Measurements from ENCODE around the gene PDGFC.

The PDGFC gene

GRCh38 chr4:156957556-156957955 lies 14.0 kb downstream of the PDGFC start:
- no peaks in the 10 kb centered on the region for H4K20me1 ChIP-seq (ENCODE audit: insufficient read depth, low read length)
- no peaks in the 10 kb centered on the region for H3K9me3 ChIP-seq (ENCODE audit: low read length)
- no peaks in the 10 kb centered on the region for H3K4me1 ChIP-seq (ENCODE audit: insufficient read depth, low read length, severe bottlenecking)
- H3K4me3 ChIP-seq (ENCODE audit: low read depth, low read length, poor library complexity, severe bottlenecking) = no peak overlapping the region
- no peaks in the 10 kb centered on the region for H3K27me3 ChIP-seq (ENCODE audit: insufficient read depth, low read length)
- no peaks in the 10 kb centered on the region for H3K36me3 ChIP-seq (ENCODE audit: insufficient read depth, low read length)
- no peak overlapping the region for H3K4me2 ChIP-seq (ENCODE audit: low read length)
- no peaks in the 10 kb centered on the region for H3K9me2 ChIP-seq (ENCODE audit: low read depth, low read length)
- no peak overlapping the region for H3K9ac ChIP-seq (ENCODE audit: low read length)
- no peak for TF ChIP-seq EZH2 (IDR thresholded peaks at IDR 0.05; ENCODE audit: borderline replicate concordance, low read length)
- TF ChIP-seq, protein P1, sequence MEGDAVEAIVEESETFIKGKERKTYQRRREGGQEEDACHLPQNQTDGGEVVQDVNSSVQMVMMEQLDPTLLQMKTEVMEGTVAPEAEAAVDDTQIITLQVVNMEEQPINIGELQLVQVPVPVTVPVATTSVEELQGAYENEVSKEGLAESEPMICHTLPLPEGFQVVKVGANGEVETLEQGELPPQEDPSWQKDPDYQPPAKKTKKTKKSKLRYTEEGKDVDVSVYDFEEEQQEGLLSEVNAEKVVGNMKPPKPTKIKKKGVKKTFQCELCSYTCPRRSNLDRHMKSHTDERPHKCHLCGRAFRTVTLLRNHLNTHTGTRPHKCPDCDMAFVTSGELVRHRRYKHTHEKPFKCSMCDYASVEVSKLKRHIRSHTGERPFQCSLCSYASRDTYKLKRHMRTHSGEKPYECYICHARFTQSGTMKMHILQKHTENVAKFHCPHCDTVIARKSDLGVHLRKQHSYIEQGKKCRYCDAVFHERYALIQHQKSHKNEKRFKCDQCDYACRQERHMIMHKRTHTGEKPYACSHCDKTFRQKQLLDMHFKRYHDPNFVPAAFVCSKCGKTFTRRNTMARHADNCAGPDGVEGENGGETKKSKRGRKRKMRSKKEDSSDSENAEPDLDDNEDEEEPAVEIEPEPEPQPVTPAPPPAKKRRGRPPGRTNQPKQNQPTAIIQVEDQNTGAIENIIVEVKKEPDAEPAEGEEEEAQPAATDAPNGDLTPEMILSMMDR (IDR thresholded peaks at IDR 0.05; ENCODE audit: low read length) = no peak
- no peak overlapping the region for H3K27ac ChIP-seq (ENCODE audit: low read depth, low read length, poor library complexity, severe bottlenecking)
- no peaks in the 10 kb centered on the region for H3F3A ChIP-seq (ENCODE audit: insufficient read depth, low read length)
- H2AFZ ChIP-seq (ENCODE audit: low read length) = no peak overlapping the region
- H3K79me2 ChIP-seq (ENCODE audit: insufficient read depth, low read length) = no peaks in the 10 kb centered on the region

GRCh38 chr4:156956826-156957368 lies 14.7 kb downstream of the PDGFC start:
- H3K4me2 ChIP-seq (ENCODE audit: low read length) = no peak overlapping the region
- no peaks in the 10 kb centered on the region for H4K20me1 ChIP-seq (ENCODE audit: insufficient read depth, low read length)
- H3K9me2 ChIP-seq (ENCODE audit: low read depth, low read length) = no peaks in the 10 kb centered on the region
- H3K4me1 ChIP-seq (ENCODE audit: insufficient read depth, low read length, severe bottlenecking) = no peaks in the 10 kb centered on the region
- H3K9me3 ChIP-seq (ENCODE audit: low read length) = no peaks in the 10 kb centered on the region
- H3F3A ChIP-seq (ENCODE audit: insufficient read depth, low read length) = no peaks in the 10 kb centered on the region
- no peak for TF ChIP-seq EZH2 (IDR thresholded peaks at IDR 0.05; ENCODE audit: borderline replicate concordance, low read length)
- TF ChIP-seq, protein P1 (IDR thresholded peaks at IDR 0.05; ENCODE audit: low read length) = no peak
- H3K36me3 ChIP-seq (ENCODE audit: insufficient read depth, low read length) = no peaks in the 10 kb centered on the region
- no peak overlapping the region for H3K9ac ChIP-seq (ENCODE audit: low read length)
- H3K27me3 ChIP-seq (ENCODE audit: insufficient read depth, low read length) = no peaks in the 10 kb centered on the region
- H3K79me2 ChIP-seq (ENCODE audit: insufficient read depth, low read length) = no peaks in the 10 kb centered on the region
- no peak overlapping the region for H3K27ac ChIP-seq (ENCODE audit: low read depth, low read length, poor library complexity, severe bottlenecking)
- no peak overlapping the region for H2AFZ ChIP-seq (ENCODE audit: low read length)
- H3K4me3 ChIP-seq (ENCODE audit: low read depth, low read length, poor library complexity, severe bottlenecking) = no peak overlapping the region

DNA sequence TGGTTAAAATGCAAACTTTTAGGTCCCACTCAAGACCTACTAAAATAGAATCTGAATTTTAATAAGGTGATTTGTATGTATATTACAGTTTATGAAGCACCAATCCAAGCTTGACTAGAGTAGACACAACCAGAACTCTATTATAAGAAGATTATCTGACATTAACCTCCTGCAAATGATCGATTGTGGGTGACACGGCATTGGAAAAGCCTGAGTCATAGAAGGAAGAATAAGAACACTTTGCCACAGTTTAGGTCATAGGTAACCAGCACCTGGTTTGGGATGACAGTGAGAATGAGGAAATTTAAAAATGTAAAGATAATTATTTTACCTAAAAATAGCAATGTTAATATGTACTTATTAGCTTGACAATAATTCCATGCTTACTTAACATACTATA lies 15.2 kb downstream of the PDGFC start:
- no peak overlapping the region for H3K27ac ChIP-seq (ENCODE audit: low read depth, low read length, poor library complexity, severe bottlenecking)
- H3K36me3 ChIP-seq (ENCODE audit: insufficient read depth, low read length) = no peaks in the 10 kb centered on the region
- H3K4me1 ChIP-seq (ENCODE audit: insufficient read depth, low read length, severe bottlenecking) = no peaks in the 10 kb centered on the region
- H3K79me2 ChIP-seq (ENCODE audit: insufficient read depth, low read length) = no peaks in the 10 kb centered on the region
- no peak overlapping the region for H3K9ac ChIP-seq (ENCODE audit: low read length)
- H3K9me3 ChIP-seq (ENCODE audit: low read length) = no peaks in the 10 kb centered on the region
- no peak overlapping the region for H3K4me3 ChIP-seq (ENCODE audit: low read depth, low read length, poor library complexity, severe bottlenecking)
- H2AFZ ChIP-seq (ENCODE audit: low read length) = no peak overlapping the region
- no peak for TF ChIP-seq EZH2 (IDR thresholded peaks at IDR 0.05; ENCODE audit: borderline replicate concordance, low read length)
- TF ChIP-seq, protein P1 (IDR thresholded peaks at IDR 0.05; ENCODE audit: low read length) = no peak
- H3K9me2 ChIP-seq (ENCODE audit: low read depth, low read length) = no peaks in the 10 kb centered on the region
- H3F3A ChIP-seq (ENCODE audit: insufficient read depth, low read length) = no peaks in the 10 kb centered on the region
- H3K4me2 ChIP-seq (ENCODE audit: low read length) = no peak overlapping the region
- no peaks in the 10 kb centered on the region for H3K27me3 ChIP-seq (ENCODE audit: insufficient read depth, low read length)
- no peaks in the 10 kb centered on the region for H4K20me1 ChIP-seq (ENCODE audit: insufficient read depth, low read length)

Data from OCI-LY1 (cell line).